ENCODE measurements around the gene HHAT. TPM values are rescaled to one million over a fixed set of nuclear protein-coding genes. Genes with fewer than 3 reads are reported as not detected.

The HHAT gene
- total and polyA plus RNA-seq, 4 experiments from 2014 or later: 4.3 to 6.8 (median 5.8) TPM

DNA sequence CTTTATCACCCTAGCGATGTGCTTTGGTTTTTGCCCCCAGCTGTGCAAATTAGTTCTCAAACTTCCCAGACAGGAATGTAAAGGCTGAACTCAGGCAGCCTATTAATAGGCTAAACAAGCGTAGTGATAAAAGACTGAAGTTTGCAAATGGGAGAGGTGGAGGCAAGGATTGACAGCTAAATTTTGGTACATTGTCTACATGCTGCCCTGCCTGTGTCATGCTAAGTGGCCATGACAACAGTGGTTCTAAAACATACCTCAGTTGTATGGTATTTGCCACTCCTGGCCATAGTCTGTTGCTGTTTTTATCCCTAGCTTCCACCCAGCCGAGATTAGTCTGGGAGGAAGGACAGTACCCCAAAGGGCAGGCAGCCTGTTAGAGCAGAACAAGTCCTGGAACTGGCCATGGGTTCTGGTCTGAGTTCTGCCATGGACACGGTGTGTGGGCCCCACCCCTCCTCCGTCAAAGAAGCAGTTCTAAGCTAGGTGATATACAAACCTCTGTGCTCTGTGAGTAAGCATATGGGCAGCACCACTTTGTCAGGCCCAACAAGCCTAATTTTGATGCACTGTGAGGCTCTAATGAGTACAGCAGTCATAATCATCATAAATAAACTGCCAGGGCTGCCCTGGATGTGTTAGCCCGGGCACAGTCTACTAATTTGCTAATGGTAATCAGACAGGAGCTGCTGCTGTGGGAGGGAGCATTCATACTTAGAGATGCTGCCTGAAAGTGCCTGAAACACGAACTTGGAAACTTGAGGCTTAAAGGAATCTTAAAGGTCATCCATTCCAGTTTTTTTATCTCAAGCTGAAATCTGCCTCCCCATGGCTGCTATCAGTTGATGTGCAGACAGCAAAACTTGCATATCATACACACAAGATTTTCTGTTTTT is 177.1 kb downstream of the HHAT start:
- no peaks in the 10 kb centered on the region for H3K9me3 Mint-ChIP-seq
- no peaks in the 10 kb centered on the region for H3K4me1 Mint-ChIP-seq
- Histone ChIP-seq H3K4me3 (ENCODE audit: low read length in 2 of 2) (no peak overlapping the region), H3K36me3 (ENCODE audit: insufficient read depth, low read length) (no peaks in the 10 kb centered on the region), H3K27me3 (ENCODE audit: insufficient read depth, low read length) (no peaks in the 10 kb centered on the region), H3K27ac (ENCODE audit: low read depth, low read length) (no peak overlapping the region), H3K9me3 (ENCODE audit: control insufficient read depth in 1 of 2, low read length in 2 of 2) (no peaks in the 10 kb centered on the region), H3K4me1 (ENCODE audit: insufficient read depth, low read length) (no peaks in the 10 kb centered on the region)
- peaks cover 0 to 7% of the 10 kb centered on the region in 2 donors for H3K36me3 Mint-ChIP-seq
- POLR2A ChIA-PET (ENCODE audit: partially characterized antibody): no interaction called here
- H3K27me3 Mint-ChIP-seq: no peaks in the 10 kb centered on the region
- no peak overlapping the region for H3K27ac Mint-ChIP-seq
- CTCF ChIA-PET (ENCODE audit: partially characterized antibody): no interaction called here
- intact Hi-C loops (cut with micrococcal nuclease): no loop called here
- H3K4me3 Mint-ChIP-seq: no peak overlapping the region
- DNase-seq: no peak

- H3K4me1 Mint-ChIP-seq: no peaks in the 10 kb centered on the region
- intact Hi-C loops (cut with micrococcal nuclease): no loop called here
- H3K4me3 Mint-ChIP-seq: no peak overlapping the region
- DNase-seq: no peak
- no peaks in the 10 kb centered on the region for H3K27me3 Mint-ChIP-seq
- no peaks in the 10 kb centered on the region for H3K36me3 ChIP-seq (ENCODE audit: insufficient read depth, low read length)
- no peak overlapping the region for H3K4me3 ChIP-seq (ENCODE audit: low read length in 2 of 2)
- no peak overlapping the region for H3K27ac ChIP-seq (ENCODE audit: low read depth, low read length)
- no peaks in the 10 kb centered on the region for H3K9me3 ChIP-seq (ENCODE audit: control insufficient read depth in 1 of 2, low read length in 2 of 2)
- POLR2A ChIA-PET (ENCODE audit: partially characterized antibody): no interaction called here
- no peaks in the 10 kb centered on the region for H3K4me1 ChIP-seq (ENCODE audit: insufficient read depth, low read length)
- H3K27me3 ChIP-seq (ENCODE audit: insufficient read depth, low read length): no peaks in the 10 kb centered on the region
- H3K36me3 Mint-ChIP-seq: peaks cover 0 to 7% of the 10 kb centered on the region in 2 donors
- CTCF ChIA-PET (ENCODE audit: partially characterized antibody): no interaction called here
- no peaks in the 10 kb centered on the region for H3K9me3 Mint-ChIP-seq
- H3K27ac Mint-ChIP-seq: no peak overlapping the region
Observed at GRCh38 chr1:210506689-210507088, 178.0 kb downstream of the HHAT start.

- no peaks in the 10 kb centered on the region for H3K9me3 ChIP-seq (ENCODE audit: control insufficient read depth in 1 of 2, low read length in 2 of 2)
- no peak overlapping the region for H3K4me3 ChIP-seq (ENCODE audit: low read length in 2 of 2)
- no peaks in the 10 kb centered on the region for H3K27me3 ChIP-seq (ENCODE audit: insufficient read depth, low read length)
- Mint-ChIP-seq H3K36me3 (peaks cover 2 to 10% of the 10 kb centered on the region in 2 donors), H3K4me3 (no peak overlapping the region), H3K4me1 (no peaks in the 10 kb centered on the region), H3K9me3 (peaks cover 0 to 8% (median 0%) of the 10 kb centered on the region in 8 donors), H3K27me3 (no peaks in the 10 kb centered on the region), H3K27ac (no peak overlapping the region)
- no peaks in the 10 kb centered on the region for H3K36me3 ChIP-seq (ENCODE audit: insufficient read depth, low read length)
- ChIA-PET CTCF (ENCODE audit: partially characterized antibody) (no interaction called here), POLR2A (ENCODE audit: partially characterized antibody) (no interaction called here)
- no peak for DNase-seq
- H3K4me1 ChIP-seq (ENCODE audit: insufficient read depth, low read length): no peaks in the 10 kb centered on the region
- intact Hi-C loops (cut with micrococcal nuclease): no loop called here
- no peak overlapping the region for H3K27ac ChIP-seq (ENCODE audit: low read depth, low read length)
Observed at GRCh38 chr1:210516092-210516656, 187.5 kb downstream of the HHAT start.

GRCh38 chr1:210516697-210517459 is 188.2 kb downstream of the HHAT start:
- Mint-ChIP-seq H3K4me1 (no peaks in the 10 kb centered on the region), H3K4me3 (no peak overlapping the region), H3K27ac (no peak overlapping the region), H3K9me3 (peaks cover 0 to 8% (median 0%) of the 10 kb centered on the region in 8 donors), H3K27me3 (no peaks in the 10 kb centered on the region), H3K36me3 (peaks cover 2 to 10% of the 10 kb centered on the region in 2 donors)
- no peak overlapping the region for H3K4me3 ChIP-seq (ENCODE audit: low read length in 2 of 2)
- ChIA-PET CTCF (ENCODE audit: partially characterized antibody) (no interaction called here), POLR2A (ENCODE audit: partially characterized antibody) (no interaction called here)
- no peaks in the 10 kb centered on the region for H3K27me3 ChIP-seq (ENCODE audit: insufficient read depth, low read length)
- H3K9me3 ChIP-seq (ENCODE audit: control insufficient read depth in 1 of 2, low read length in 2 of 2): no peaks in the 10 kb centered on the region
- H3K36me3 ChIP-seq (ENCODE audit: insufficient read depth, low read length): no peaks in the 10 kb centered on the region
- no peak for DNase-seq
- no peak overlapping the region for H3K27ac ChIP-seq (ENCODE audit: low read depth, low read length)
- no peaks in the 10 kb centered on the region for H3K4me1 ChIP-seq (ENCODE audit: insufficient read depth, low read length)
- intact Hi-C loops (cut with micrococcal nuclease): no loop called here

- POLR2A ChIA-PET (ENCODE audit: partially characterized antibody): no interaction called here
- H3K36me3 ChIP-seq (ENCODE audit: insufficient read depth, low read length): no peaks in the 10 kb centered on the region
- no peaks in the 10 kb centered on the region for H3K9me3 Mint-ChIP-seq
- H3K36me3 Mint-ChIP-seq: peaks cover 0 to 3% of the 10 kb centered on the region in 2 donors
- H3K27me3 ChIP-seq (ENCODE audit: insufficient read depth, low read length): no peaks in the 10 kb centered on the region
- DNase-seq: no peak
- intact Hi-C loops (cut with micrococcal nuclease): no loop called here
- H3K4me1 ChIP-seq (ENCODE audit: insufficient read depth, low read length): no peaks in the 10 kb centered on the region
- no peaks in the 10 kb centered on the region for H3K27me3 Mint-ChIP-seq
- H3K4me1 Mint-ChIP-seq: no peaks in the 10 kb centered on the region
- H3K4me3 Mint-ChIP-seq: no peak overlapping the region
- no peak overlapping the region for H3K27ac ChIP-seq (ENCODE audit: low read depth, low read length)
- CTCF ChIA-PET (ENCODE audit: partially characterized antibody): no interaction called here
- no peaks in the 10 kb centered on the region for H3K9me3 ChIP-seq (ENCODE audit: control insufficient read depth in 1 of 2, low read length in 2 of 2)
- no peak overlapping the region for H3K27ac Mint-ChIP-seq
- no peak overlapping the region for H3K4me3 ChIP-seq (ENCODE audit: low read length in 2 of 2)
Observed at GRCh38 chr1:210523830-210524229, 195.1 kb downstream of the HHAT start.

DNA sequence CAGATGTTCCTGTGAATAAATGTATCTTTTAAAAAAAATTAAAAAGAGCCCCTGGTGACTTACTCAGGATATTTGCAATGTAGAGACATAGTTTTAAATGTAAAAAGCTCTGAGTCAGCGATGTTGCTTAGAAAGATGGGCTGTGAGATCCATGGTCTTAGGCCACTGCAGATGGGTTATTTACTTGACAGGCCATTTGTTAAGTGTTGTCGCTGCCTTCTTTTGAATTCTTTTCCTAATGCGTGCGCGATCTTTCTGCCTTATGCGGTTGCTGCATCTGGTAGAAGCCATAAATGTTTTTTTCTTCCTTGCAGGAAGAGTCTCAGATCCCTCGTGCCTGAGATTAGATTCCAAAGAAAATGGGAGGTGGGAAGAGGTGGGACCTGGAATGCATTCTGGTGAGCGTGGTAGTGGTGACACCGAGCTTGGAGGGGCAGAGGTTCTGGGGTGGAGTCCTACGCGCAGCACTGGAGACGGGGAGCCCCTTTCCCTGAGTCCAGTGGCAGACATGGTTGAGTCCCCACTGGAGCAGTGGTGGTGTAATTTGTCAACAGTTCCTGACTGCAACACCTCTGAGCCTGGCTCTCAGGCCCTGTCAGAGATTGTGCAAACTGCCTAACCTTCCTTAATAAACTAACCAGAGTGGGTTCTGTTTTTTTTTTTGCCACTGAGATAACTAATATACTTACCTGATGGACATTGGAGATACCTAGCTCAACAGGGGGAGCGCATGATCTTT is 197.2 kb downstream of the HHAT start:
- no peak for DNase-seq
- no peaks in the 10 kb centered on the region for H3K9me3 Mint-ChIP-seq
- H3K4me3 ChIP-seq (ENCODE audit: low read length in 2 of 2): no peak overlapping the region
- no peak overlapping the region for H3K27ac ChIP-seq (ENCODE audit: low read depth, low read length)
- H3K27me3 ChIP-seq (ENCODE audit: insufficient read depth, low read length): no peaks in the 10 kb centered on the region
- intact Hi-C loops (cut with micrococcal nuclease): no loop called here
- H3K9me3 ChIP-seq (ENCODE audit: control insufficient read depth in 1 of 2, low read length in 2 of 2): no peaks in the 10 kb centered on the region
- H3K4me1 ChIP-seq (ENCODE audit: insufficient read depth, low read length): no peaks in the 10 kb centered on the region
- ChIA-PET CTCF (ENCODE audit: partially characterized antibody) (no interaction called here), POLR2A (ENCODE audit: partially characterized antibody) (no interaction called here)
- no peak overlapping the region for H3K4me3 Mint-ChIP-seq
- no peaks in the 10 kb centered on the region for H3K4me1 Mint-ChIP-seq
- no peaks in the 10 kb centered on the region for H3K36me3 ChIP-seq (ENCODE audit: insufficient read depth, low read length)
- H3K27ac Mint-ChIP-seq: no peak overlapping the region
- no peaks in the 10 kb centered on the region for H3K27me3 Mint-ChIP-seq
- peaks cover 0 to 5% of the 10 kb centered on the region in 2 donors for H3K36me3 Mint-ChIP-seq

- Mint-ChIP-seq H3K27me3 (no peaks in the 10 kb centered on the region), H3K9me3 (no peaks in the 10 kb centered on the region), H3K4me1 (peaks cover 0 to 2% (median 0%) of the 10 kb centered on the region in 4 donors), H3K4me3 (no peak overlapping the region), H3K27ac (no peak overlapping the region), H3K36me3 (peaks cover 0 to 8% of the 10 kb centered on the region in 2 donors)
- CTCF ChIA-PET (ENCODE audit: partially characterized antibody): no interaction called here
- no peaks in the 10 kb centered on the region for H3K27me3 ChIP-seq (ENCODE audit: insufficient read depth, low read length)
- H3K27ac ChIP-seq (ENCODE audit: low read depth, low read length): no peak overlapping the region
- DNase-seq: no peak
- H3K36me3 ChIP-seq (ENCODE audit: insufficient read depth, low read length): no peaks in the 10 kb centered on the region
- no peaks in the 10 kb centered on the region for H3K9me3 ChIP-seq (ENCODE audit: control insufficient read depth in 1 of 2, low read length in 2 of 2)
- H3K4me3 ChIP-seq (ENCODE audit: low read length in 2 of 2): no peak overlapping the region
- H3K4me1 ChIP-seq (ENCODE audit: insufficient read depth, low read length): no peaks in the 10 kb centered on the region
- intact Hi-C loops (cut with micrococcal nuclease): no loop called here
- POLR2A ChIA-PET (ENCODE audit: partially characterized antibody): no interaction called here
Observed at GRCh38 chr1:210527091-210527490, 198.4 kb downstream of the HHAT start.

All from CD4-positive, alpha-beta memory T cell (primary cell).